HepG2 (cell line): ENCODE results near the gene OPRL1. TPM values are rescaled to one million over a fixed set of nuclear protein-coding genes. Genes with fewer than 3 reads are reported as not detected.

ENCODE experiments used
- ATRX ChIP-seq: sonication (generic); formaldehyde crosslinking; IDR thresholded peaks from 2 replicates; pipeline ENCODE4 v1.4.0; 2020; ENCODE audit warnings: missing genetic modification reagents, borderline replicate concordance
- CHCHD3 ChIP-seq: sonication (generic); formaldehyde crosslinking; IDR thresholded peaks from 2 replicates; pipeline ENCODE4 v1.8.0; 2022; ENCODE audit warnings: mild to moderate bottlenecking, missing genetic modification reagents, moderate library complexity
- DMAP1 ChIP-seq: IDR thresholded peaks from 2 replicates; pipeline ENCODE4 v1.6.1; 2016
- IRF1 ChIP-seq: sonication (generic); formaldehyde crosslinking; IDR thresholded peaks from 2 replicates; pipeline ENCODE4 v1.4.0; 2020; ENCODE audit warnings: low read depth, mild to moderate bottlenecking, missing genetic modification reagents
- MAFF ChIP-seq: IDR thresholded peaks from 2 replicates; pipeline ENCODE4 v1.6.1; 2011; ENCODE audit warnings: low read depth, low read length, improper control_type of control experiment
- MYNN ChIP-seq: sonication (generic); formaldehyde crosslinking; IDR thresholded peaks from 2 replicates; pipeline ENCODE4 v1.4.0; 2020; ENCODE audit warnings: mild to moderate bottlenecking, low read depth, missing genetic modification reagents
- MYPOP ChIP-seq: sonication (generic); formaldehyde crosslinking; IDR thresholded peaks from 2 replicates; pipeline ENCODE4 v1.8.1; 2023; ENCODE audit warnings: mild to moderate bottlenecking, moderate library complexity, missing genetic modification reagents
- NFRKB ChIP-seq: fragments of 450-650 bp; IDR thresholded peaks from 2 replicates; pipeline ENCODE4 v1.6.1; 2017
- PRDM4 ChIP-seq: sonication (generic); formaldehyde crosslinking; IDR thresholded peaks from 2 replicates; pipeline ENCODE4 v1.9.0; 2021; ENCODE audit warnings: missing genetic modification reagents, borderline replicate concordance
- RAD51 ChIP-seq: fragments of 450-650 bp; IDR thresholded peaks from 2 replicates; pipeline ENCODE4 v1.6.1; 2016; ENCODE audit warnings: borderline replicate concordance
- SMAD3 ChIP-seq: sonication (generic); formaldehyde crosslinking; IDR thresholded peaks from 2 replicates; pipeline ENCODE4 v1.4.0; 2020; ENCODE audit warnings: missing genetic modification reagents
- SOX5 ChIP-seq: IDR thresholded peaks from 2 replicates; pipeline ENCODE4 v1.6.1; 2016; ENCODE audit warnings: borderline replicate concordance
- SRSF4 ChIP-seq: fragments of 200-400 bp; formaldehyde crosslinking; IDR thresholded peaks from one replicate; pipeline ENCODE4 v1.6.1; 2018; ENCODE audit warnings: mild to moderate bottlenecking, low read depth, low read length, moderate library complexity; ENCODE audit not compliant: poor library complexity, severe bottlenecking
- ZBTB3 ChIP-seq: sonication (generic); formaldehyde crosslinking; IDR thresholded peaks from 2 replicates; pipeline ENCODE4 v1.4.0; 2020; ENCODE audit warnings: low read depth, mild to moderate bottlenecking, moderate library complexity, missing genetic modification reagents, borderline replicate concordance
- ZBTB42 ChIP-seq: sonication (generic); formaldehyde crosslinking; IDR thresholded peaks from 2 replicates; pipeline ENCODE4 v1.5.0; 2020; ENCODE audit warnings: mild to moderate bottlenecking, missing genetic modification reagents
- ZBTB7B ChIP-seq: sonication (generic); formaldehyde crosslinking; IDR thresholded peaks from 2 replicates; pipeline ENCODE4 v1.4.0; 2020; ENCODE audit warnings: missing genetic modification reagents
- ZNF646 ChIP-seq: sonication (generic); formaldehyde crosslinking; IDR thresholded peaks from 2 replicates; pipeline ENCODE4 v1.9.0; 2021; ENCODE audit warnings: mild to moderate bottlenecking, missing genetic modification reagents
- polyA plus RNA-seq, 8 experiments: library from polyadenylated mRNA; depleted of rRNA in 3 of 8; stranded (reverse) in 7 of 8; unstranded in 1 of 8; fragments of >200 nt; fragmentation: Illumina TruSeq in 4 of 8; extraction: Trizol in 4 of 8; gene quantifications; 2 replicates each; pipeline versions ENCODE4 v1.2.1 to v1.2.3, GENCODE V29; 2011 to 2016; ENCODE audit warnings: low read depth in 4 of 8, missing spikeins in 1 of 8, mixed read lengths in 1 of 8; ENCODE audit not compliant: insufficient read depth in 1 of 8
- total RNA-seq, 5 experiments: library from RNA; depleted of rRNA; stranded (reverse); fragments of >200 nt; fragmentation: Illumina TruSeq; extraction: Trizol; gene quantifications; 2 replicates each; pipeline ENCODE4 v1.2.3, GENCODE V29; 2016; ENCODE audit warnings: low read depth in 1 of 5

Gene OPRL1
- total and polyA plus RNA-seq, 2 of the 13 experiments (the other 11 are each of a cell fraction or from before 2014, with no cell fraction given), result 0.35 to 0.71 TPM

- TF ChIP-seq ZNF646 (CRISPR knock-in tag) (no peak), CHCHD3 (CRISPR knock-in tag) (no peak; the same call in 1 of the 2 replicates), NFRKB (no peak), ZBTB42 (CRISPR knock-in tag) (no peak; the same call in 1 of the 2 replicates), MAFF (no peak), ZBTB3 (CRISPR knock-in tag) (no peak), PRDM4 (CRISPR knock-in tag) (no peak), SRSF4 (no peak), MYNN (CRISPR knock-in tag) (no peak), ZBTB7B (CRISPR knock-in tag) (no peak; the same call in none of the 2 replicates), RAD51 (no peak), SOX5 (CRISPR knock-in tag) (peak; percentile 24; the same call in 1 of the 2 replicates), IRF1 (CRISPR knock-in tag) (peak; percentile 77; the same call in 1 of the 2 replicates), MYPOP (CRISPR knock-in tag) (no peak), SMAD3 (no peak), ATRX (CRISPR knock-in tag) (no peak), DMAP1 (CRISPR knock-in tag) (0 out of 2 replicates have a peak, but pooled peaks have one; percentile 44)
These were observed 14.6 kb upstream of the OPRL1 start (continued) for GRCh38 chr20:64065062-64065973.
